ENCODE data around the gene TOMM6. TPM values are rescaled to one million over a fixed set of nuclear protein-coding genes. Genes with fewer than 3 reads are reported as not detected.

The TOMM6 gene

Small RNA genes lying within 50 kb of the gene (small RNA-seq; reads per million reads assigned to genes)
- gene AL365205.2 (not detected), gene AL365205.3 (not detected), gene RF00393 (not detected)
